Erythroblast (primary cell): ENCODE data around the gene EPB41L4B.

Experiments used
- DNase-seq, 2 experiments: peaks; one replicate each; lab custom pipeline; 2025; lab: John Stamatoyannopoulos, UW
- GATA1 ChIP-seq: IDR thresholded peaks from 2 replicates; pipeline ENCODE4 v1.6.1; 2011; ENCODE audit warnings: low read depth, mild to moderate bottlenecking, control low read depth, low read length, moderate library complexity
- POLR2A ChIP-seq: IDR thresholded peaks from 2 replicates; pipeline ENCODE4 v1.6.1; 2011; ENCODE audit warnings: mild to moderate bottlenecking, low read length

The EPB41L4B gene

DNA sequence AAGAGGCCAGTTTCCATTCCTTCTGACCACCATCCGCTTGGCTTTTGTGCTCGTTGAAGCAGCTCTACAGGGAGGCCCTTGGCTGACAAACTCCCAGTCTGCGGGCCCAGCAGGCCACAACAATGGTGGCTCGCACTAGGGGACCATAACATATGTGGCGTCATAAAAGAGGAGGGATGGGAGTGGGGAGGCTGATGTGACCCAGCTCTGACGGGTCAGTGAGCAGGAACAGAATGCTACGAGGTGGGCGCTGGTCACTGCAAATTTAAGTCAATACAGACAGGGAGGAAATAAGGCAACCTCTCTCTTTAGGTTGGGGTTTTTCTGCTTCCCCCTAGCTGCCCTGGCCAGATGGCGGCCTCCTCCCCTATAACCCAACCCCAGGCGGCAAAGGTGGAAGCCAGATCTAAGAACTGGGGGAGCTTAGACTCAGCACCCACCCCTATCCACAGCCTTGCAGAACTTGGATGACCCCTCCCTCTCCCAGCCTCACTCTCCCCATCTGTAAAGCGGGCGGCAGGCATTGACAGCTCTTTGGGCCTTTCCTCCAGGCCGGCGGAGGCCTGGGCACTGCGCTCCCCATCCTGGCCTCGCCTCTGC lies 154.6 kb downstream of the EPB41L4B start:
- peak; percentile 17 to 42 for DNase-seq
- TF ChIP-seq POLR2A: no peak
- TF ChIP-seq GATA1: no peak

DNA sequence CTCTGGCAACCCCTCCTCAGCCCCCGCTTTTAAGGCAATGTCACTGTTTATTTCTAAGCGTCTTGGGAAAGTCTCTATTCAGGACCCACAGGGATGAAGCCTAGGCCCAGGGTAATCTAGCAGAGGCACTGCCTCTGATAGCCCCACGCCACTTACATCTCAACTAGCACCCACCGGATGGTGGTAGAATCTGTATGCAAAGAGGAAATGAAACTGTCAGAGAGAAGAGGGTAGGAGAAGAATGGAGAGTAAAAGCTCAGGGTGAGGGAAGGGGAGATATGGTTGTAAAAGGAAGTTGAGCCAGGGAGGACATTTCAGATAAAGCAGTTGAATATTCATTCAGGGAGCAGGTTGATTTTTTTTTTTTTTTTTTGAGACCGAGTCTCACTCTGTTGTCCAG lies 156.8 kb downstream of the EPB41L4B start:
- no peak for DNase-seq
- no peak for TF ChIP-seq POLR2A
- no peak for TF ChIP-seq GATA1

DNA sequence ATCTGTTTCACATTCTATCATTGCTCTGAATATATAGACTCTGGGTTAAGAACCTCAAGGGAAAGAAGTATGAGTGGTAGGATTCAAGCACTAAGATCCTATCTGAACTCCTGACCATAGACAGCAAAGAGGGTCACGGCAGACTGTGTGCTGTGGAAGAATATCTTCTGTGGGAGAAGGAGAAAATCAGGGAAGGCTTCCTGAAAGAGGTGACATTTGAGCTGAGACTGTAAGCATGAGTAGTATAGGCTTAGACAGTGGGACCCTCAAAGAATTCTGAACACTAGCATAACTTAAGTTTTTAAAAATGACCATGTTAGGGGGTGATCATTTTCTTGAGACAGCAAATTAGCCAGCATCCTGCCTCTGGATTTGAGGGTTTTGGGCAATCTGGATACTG lies 157.7 kb downstream of the EPB41L4B start:
- TF ChIP-seq GATA1 (no peak), POLR2A (no peak)
- no peak for DNase-seq

DNA sequence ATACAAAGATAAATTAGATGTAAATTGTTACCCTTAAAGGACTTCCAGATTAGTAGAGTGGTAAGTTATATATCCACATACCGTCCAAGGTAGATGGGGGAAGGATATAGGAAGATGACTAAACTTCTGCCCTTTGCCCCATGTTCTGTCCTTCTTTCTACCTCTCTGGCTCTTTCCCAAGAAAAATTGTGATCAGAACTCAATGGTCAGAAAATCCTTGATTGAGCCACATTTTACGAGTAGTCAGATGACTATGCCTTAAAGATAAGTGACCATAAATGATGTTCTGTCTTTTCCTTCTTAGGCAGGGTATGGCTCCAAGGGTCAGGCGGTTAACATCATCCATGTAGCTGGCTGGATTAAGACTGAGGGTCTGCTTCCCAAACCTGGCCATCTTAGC lies 158.2 kb downstream of the EPB41L4B start:
- TF ChIP-seq GATA1 (no peak), POLR2A (no peak)
- no peak for DNase-seq

DNA sequence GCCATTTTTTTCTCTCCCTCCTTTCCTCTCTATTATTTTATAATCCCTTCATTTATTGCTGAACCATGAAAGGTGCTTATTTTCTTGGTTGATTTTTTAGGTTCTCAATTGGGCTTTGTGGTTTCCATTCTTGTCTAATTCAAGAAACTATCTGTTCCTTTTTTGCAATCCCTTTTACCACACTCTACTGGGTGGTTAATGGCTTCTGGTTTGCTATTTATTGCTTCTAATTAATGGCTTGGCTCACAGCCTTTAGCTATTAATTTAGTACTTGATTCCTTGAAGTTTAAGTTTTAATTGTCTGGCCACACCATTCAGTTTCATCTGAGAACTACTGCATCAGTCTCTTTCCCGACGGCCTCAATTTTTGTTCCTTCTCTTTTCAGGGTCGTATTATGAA lies 159.4 kb downstream of the EPB41L4B start:
- DNase-seq: no peak
- TF ChIP-seq POLR2A (no peak), GATA1 (no peak)

DNA sequence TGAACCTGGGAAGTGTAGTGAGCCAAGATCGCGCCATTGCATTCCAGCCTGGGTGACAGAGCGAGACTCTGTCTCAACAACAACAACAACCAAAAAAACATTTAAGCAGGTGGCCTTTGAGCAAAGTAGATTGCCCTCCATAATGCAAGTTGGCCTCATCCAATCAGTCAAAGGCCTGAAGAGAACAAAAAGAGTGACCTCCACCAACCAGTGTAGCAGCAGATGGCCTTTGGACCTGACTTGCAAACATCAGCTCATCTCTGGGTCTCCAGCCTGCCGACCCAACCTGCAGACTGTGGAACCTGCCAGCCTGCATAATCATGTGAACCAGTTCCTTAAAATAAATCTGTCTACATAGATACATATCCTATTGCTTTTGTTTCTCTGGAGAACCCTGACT lies 161.3 kb downstream of the EPB41L4B start:
- no peak for TF ChIP-seq GATA1
- TF ChIP-seq POLR2A: no peak
- peak in 1 of 2 experiments; percentile 28 for DNase-seq

DNA sequence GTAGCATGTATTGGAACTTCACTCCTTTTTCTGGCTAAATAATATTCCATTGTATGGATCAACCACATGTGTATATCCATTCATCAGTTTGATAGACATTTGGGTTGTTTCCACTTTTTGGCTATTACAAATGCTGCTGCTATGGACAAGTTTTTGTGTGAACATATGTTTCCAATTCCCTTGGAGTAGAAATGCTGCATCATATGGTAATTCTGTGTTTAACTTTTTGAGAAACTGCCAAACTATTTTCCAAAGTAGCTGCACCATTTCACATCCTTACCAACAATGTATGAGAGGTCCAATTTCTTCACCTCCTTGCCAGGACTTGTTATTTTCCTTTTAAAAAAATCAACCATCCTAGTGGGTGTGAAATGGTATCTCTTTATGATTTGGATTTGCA lies 162.2 kb downstream of the EPB41L4B start:
- TF ChIP-seq POLR2A (no peak), GATA1 (no peak)
- no peak for DNase-seq

DNA sequence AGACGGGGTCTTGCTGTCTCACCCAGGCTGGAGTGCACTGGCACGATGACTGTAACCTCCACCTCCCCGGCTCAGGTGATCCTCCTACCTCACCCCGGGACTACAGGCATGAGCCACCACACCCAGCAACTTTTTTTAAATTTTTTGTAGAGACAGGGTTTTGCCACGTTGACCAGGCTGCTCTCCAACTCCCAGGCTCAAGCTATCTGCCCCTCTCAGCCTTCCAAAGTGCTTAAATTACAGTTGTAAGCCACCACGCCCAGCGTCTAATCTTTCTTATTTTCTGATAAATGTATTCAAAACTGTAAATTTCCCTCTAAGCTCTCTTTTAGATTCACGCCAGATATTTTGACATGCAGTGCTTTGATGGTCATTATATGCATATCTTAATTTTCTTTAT lies 164.2 kb downstream of the EPB41L4B start:
- peak; percentile 80 to 92 for DNase-seq
- TF ChIP-seq POLR2A (no peak), GATA1 (no peak)

DNA sequence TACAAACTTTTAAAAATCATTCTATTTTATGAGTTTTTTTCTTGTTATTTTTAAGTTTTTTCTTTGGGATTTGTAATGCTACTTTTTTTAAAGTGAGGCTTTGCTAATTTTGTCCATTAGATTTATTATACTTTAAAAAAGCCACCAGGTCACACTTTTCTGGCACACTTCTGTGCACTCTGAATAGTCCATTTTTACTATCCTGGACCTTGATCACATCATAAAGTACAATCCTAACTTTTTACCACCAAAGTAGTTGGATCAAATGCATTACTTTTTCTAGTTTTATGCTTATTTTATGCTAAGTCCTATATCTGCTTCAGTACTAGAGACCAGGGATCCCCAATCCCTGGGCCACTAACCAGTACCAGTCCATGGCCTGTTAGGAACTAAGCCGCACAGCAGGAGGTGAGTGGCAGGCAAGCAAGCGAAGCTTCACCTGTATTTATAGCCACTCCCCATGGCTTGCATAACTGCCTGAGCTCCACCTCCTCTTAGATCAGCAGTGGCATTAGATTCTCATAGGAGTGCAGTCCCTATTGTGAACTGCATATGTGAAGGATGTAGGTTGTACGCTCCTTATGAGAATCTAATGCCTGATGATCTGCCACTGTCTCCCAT lies 169.8 kb downstream of the EPB41L4B start:
- no peak for DNase-seq
- no peak for TF ChIP-seq POLR2A
- TF ChIP-seq GATA1: no peak

DNA sequence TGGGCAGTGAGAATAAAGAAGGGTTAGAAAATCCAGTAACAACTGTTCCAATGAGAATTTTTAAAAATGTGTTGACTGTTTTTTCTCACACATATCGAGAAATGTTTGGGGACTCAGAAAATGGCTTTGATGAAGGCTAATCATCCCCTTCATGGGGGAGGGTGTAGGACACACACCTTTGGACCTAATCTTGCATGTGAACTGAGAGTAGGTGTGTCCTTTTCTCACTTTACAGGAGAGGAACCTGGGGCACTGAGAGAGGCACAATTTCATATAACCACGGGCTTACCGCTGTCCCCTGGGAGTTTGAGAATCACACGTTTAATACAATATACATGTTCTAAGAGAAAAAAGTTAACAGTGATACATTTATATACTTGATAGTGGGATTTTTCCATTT lies 171.1 kb downstream of the EPB41L4B start:
- DNase-seq: no peak
- TF ChIP-seq GATA1: no peak
- TF ChIP-seq POLR2A: no peak

DNA sequence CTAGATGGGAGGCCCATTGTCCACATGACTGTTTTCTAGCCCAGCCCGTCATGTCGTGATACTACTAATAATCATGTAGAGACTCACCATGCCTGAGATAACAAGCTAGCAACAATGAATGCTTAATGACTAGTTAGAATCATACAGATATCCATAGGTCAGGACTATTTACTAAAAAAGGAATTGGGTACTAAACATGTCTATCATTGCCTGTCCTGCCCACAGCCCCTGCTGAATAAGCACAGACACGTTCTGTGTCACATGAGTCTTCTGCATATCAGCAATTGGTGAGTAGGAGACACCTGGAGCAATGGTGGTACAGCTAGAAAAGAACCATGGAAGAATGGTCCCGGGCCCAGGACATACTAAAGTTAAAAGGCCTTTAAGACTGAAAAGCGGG lies 171.8 kb downstream of the EPB41L4B start:
- TF ChIP-seq POLR2A (no peak), GATA1 (no peak)
- peak; percentile 22 to 46 for DNase-seq

DNA sequence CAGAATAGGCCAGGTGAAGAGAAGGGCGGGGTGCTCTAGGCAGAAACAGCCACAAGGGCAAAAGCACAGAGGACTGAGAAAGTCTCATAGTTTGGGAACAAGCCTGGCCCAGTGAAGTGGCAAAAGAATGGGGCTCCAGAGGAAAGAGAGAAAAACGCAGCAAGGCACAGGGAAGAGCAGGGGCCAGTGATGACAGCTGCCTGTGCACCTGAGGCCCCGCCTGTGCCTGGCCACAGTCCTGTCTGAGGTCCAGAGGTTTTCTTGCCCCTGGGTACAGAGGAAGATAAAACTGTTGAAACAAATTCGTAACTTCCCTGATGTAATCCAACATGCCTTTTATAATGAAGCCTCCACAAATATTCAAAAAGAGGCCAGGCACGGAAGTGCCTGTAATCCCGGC lies 175.8 kb downstream of the EPB41L4B start:
- TF ChIP-seq POLR2A: no peak
- no peak for DNase-seq

DNA sequence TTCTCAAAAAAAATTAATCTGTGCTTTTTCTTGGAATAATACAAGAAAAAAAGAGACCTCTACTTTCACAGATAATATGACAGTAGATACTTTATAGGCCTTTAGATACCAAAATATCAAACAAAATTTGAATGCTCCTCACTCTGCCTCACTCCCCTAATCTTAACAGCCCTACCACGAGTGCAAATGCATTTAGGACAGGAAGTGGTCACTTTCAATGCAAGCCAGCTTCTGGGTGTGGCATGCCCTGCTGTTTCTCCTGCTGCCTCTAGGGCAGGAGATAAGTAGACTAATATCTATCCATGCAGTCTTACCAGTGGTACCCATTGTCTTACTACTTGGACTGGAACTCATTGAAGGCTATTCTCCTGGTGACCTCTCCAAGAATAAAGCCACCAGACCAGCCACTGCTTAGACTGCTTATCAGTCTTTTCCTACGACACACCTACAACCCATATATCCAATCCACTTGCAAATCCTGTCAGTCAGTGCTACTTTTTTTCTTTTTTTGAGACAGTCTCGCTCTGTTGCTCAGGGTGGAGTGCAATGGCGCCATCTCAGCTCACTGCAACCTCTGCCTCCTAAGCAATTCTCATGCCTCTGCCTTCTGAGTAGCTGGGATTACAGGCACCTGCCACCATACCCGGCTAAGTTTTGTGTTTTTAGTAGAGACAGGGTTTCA lies 176.8 kb downstream of the EPB41L4B start:
- TF ChIP-seq GATA1 (no peak), POLR2A (no peak)
- peak; percentile 72 to 87 for DNase-seq

DNA sequence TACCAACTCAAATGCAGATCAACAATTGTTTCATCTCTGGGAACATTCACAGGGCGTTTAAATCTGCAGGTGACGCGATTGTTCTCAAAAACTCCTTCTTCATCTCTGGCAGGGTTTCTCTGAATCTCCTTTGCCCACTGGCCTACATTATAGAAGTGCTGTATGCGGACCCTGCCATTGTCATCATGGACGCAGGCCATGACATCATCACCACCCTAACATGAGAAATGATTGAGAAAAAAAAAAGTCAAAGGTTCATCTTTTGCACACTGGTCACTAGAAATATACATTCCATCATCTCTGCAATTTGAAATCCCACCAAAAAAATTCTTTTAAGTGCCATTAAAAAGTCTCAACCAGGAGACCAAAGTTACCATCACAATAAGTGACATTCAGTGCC lies 179.5 kb downstream of the EPB41L4B start:
- TF ChIP-seq POLR2A: no peak
- no peak for TF ChIP-seq GATA1
- DNase-seq: no peak

DNA sequence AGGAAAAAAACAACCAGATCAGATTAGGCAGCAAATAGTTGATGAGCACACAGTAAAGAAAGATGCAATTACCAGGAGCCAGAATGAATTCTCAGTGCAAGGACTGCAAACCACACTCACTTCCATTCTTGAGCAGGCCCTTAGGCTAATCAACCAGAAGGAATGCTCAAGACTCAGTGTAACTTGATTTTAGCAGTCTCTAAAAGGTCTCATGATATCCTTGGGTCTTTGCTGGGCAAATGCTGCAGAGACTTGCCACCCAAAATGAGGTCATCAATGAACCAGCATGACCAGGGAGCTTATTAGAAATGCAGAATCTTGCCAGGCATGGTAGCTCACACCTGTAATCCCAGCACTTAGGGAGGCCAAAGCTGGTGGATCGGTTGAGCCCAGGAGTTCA lies 181.0 kb downstream of the EPB41L4B start:
- TF ChIP-seq GATA1 (no peak), POLR2A (no peak)
- peak in 1 of 2 experiments; percentile 55 for DNase-seq
